HUES64 (cell line): ENCODE measurements around the gene FBXL15.
A peak's percentile ranks its signal among the peaks of the same experiment; 100 is the strongest.
"Not testable (repeated sequence)": the region's sequence is repeated elsewhere in the genome, so short reads cannot be mapped to it uniquely, and the experiment has no call there.

ENCODE experiments used
- H3K27ac ChIP-seq: 2 replicates; pipeline ENCODE4 v1.7.0; 2013; ENCODE audit warnings: low read depth, low read length, inconsistent platforms
- H3K27me3 ChIP-seq: 2 replicates; pipeline ENCODE4 v1.6.1; 2013; ENCODE audit warnings: mild to moderate bottlenecking, low read length; ENCODE audit not compliant: insufficient read depth
- H3K36me3 ChIP-seq: 2 replicates; pipeline ENCODE4 v1.6.1; 2013; ENCODE audit warnings: mild to moderate bottlenecking, low read length; ENCODE audit not compliant: insufficient read depth
- H3K4me1 ChIP-seq: 2 replicates; pipeline ENCODE4 v1.6.1; 2013; ENCODE audit warnings: mild to moderate bottlenecking, low read length, moderate library complexity; ENCODE audit not compliant: insufficient read depth
- H3K4me3 ChIP-seq: 2 replicates; pipeline ENCODE4 v1.5.1; 2013; ENCODE audit warnings: mild to moderate bottlenecking, low read length, moderate library complexity
- H3K9ac ChIP-seq: 2 replicates; pipeline ENCODE4 v1.6.1; 2013; ENCODE audit warnings: mild to moderate bottlenecking, low read depth, low read length
- H3K9me3 ChIP-seq: 2 replicates; pipeline ENCODE4 v1.6.1; 2013; ENCODE audit warnings: low read depth, low read length; ENCODE audit not compliant: insufficient read depth
- WGBS: fragments of 150-250, 120-280 bp; methylation state at CpG from one replicate; pipeline ENCODE4 v1.1.7; 2013; ENCODE audit warnings: missing lambda C conversion rate; 5-methylcytosine and 5-hydroxymethylcytosine counted together

The FBXL15 gene

GRCh38 chr10:102450374-102451104, 29.9 kb downstream of the FBXL15 start:
- Histone ChIP-seq H3K9ac (peak overlapping the region; percentile 74), H3K27ac (peak overlapping the region; percentile 65; the same call in 1 of the 2 replicates), H3K9me3 (no peaks in the 10 kb centered on the region), H3K4me1 (peaks cover 32% of the 10 kb centered on the region), H3K36me3 (peaks cover 19% of the 10 kb centered on the region), H3K27me3 (no peaks in the 10 kb centered on the region), H3K4me3 (peak overlapping the region; percentile 89)
- under 1% methylated on average over 104 of the region's 104 CpGs for WGBS

GRCh38 chr10:102451105-102451969, 30.7 kb downstream of the FBXL15 start, which contains the start of gene C10orf95:
Gene C10orf95 (minus strand): TSS chr10:102451543. CDS start chr10:102451093, 450 bp downstream.
- H3K27ac ChIP-seq, result no peak within 1 kb of the TSS

GRCh38 chr10:102452672-102453340, 32.2 kb downstream of the FBXL15 start:
- Histone ChIP-seq H3K4me1 (peaks cover 38% of the 10 kb centered on the region), H3K9ac (no peak overlapping the region), H3K27ac (no peak overlapping the region), H3K27me3 (no peaks in the 10 kb centered on the region), H3K9me3 (no peaks in the 10 kb centered on the region), H3K4me3 (no peak overlapping the region), H3K36me3 (peaks cover 29% of the 10 kb centered on the region)
- 79% methylated on average over 3 of the region's 3 CpGs for WGBS

More at GRCh38 chr10:102451105-102451969, 30.7 kb downstream of the FBXL15 start, which contains the start of gene C10orf95:
- peak within 1 kb of the TSS; percentile 74 for H3K9ac ChIP-seq
- H3K4me1 ChIP-seq, result peaks cover 38% of the 10 kb centered on the region
- peaks cover 25% of the 10 kb centered on the region for H3K36me3 ChIP-seq
- no peaks in the 10 kb centered on the region for H3K9me3 ChIP-seq
- peak within 1 kb of the TSS; percentile 89 for H3K4me3 ChIP-seq
- WGBS, result 33% methylated on average over 28 of the region's 28 CpGs
- H3K27me3 ChIP-seq, result no peaks in the 10 kb centered on the region

GRCh38 chr10:102453502-102453901, 32.9 kb downstream of the FBXL15 start:
- Histone ChIP-seq H3K4me3 (no peak overlapping the region), H3K4me1 (peaks cover 38% of the 10 kb centered on the region), H3K9me3 (no peaks in the 10 kb centered on the region), H3K27me3 (no peaks in the 10 kb centered on the region), H3K36me3 (peaks cover 29% of the 10 kb centered on the region), H3K27ac (no peak overlapping the region), H3K9ac (no peak overlapping the region)
- 84% methylated on average over 5 of the region's 5 CpGs for WGBS

GRCh38 chr10:102454662-102455487, 34.2 kb downstream of the FBXL15 start:
- not testable (repeated sequence) for H3K9ac ChIP-seq, H3K27me3 ChIP-seq, H3K9me3 ChIP-seq
- 58% methylated on average over 13 of the region's 13 CpGs for WGBS
- peaks cover 32% of the 10 kb centered on the region for H3K4me1 ChIP-seq
- H3K36me3 ChIP-seq, result peaks cover 29% of the 10 kb centered on the region
- 0 out of 2 replicates have a peak overlapping the region, but pooled peaks have one; percentile 14 for H3K4me3 ChIP-seq
- H3K27ac ChIP-seq, result peak overlapping the region; percentile 59; the same call in 1 of the 2 replicates

- Histone ChIP-seq H3K4me1 (peaks cover 32% of the 10 kb centered on the region), H3K36me3 (peaks cover 29% of the 10 kb centered on the region), H3K27me3 (no peaks in the 10 kb centered on the region), H3K27ac (peak overlapping the region; percentile 53; the same call in 1 of the 2 replicates), H3K9ac (no peak overlapping the region), H3K4me3 (no peak overlapping the region), H3K9me3 (no peaks in the 10 kb centered on the region)
- WGBS, result 70% methylated on average over 7 of the region's 7 CpGs
Measured at GRCh38 chr10:102455893-102456471, 35.3 kb downstream of the FBXL15 start.

- peaks cover 4% of the 10 kb centered on the region; the same call in 1 of the 2 replicates for H3K27me3 ChIP-seq
- H3K4me1 ChIP-seq, result peaks cover 32% of the 10 kb centered on the region
- no peak overlapping the region for H3K9ac ChIP-seq
- 93% methylated on average over 9 of the region's 9 CpGs for WGBS
- H3K9me3 ChIP-seq, result no peaks in the 10 kb centered on the region
- H3K36me3 ChIP-seq, result peaks cover 20% of the 10 kb centered on the region
- no peak overlapping the region for H3K4me3 ChIP-seq
- H3K27ac ChIP-seq, result no peak overlapping the region
Measured at GRCh38 chr10:102457591-102458150, 37.0 kb downstream of the FBXL15 start.

- peaks cover 33% of the 10 kb centered on the region for H3K4me1 ChIP-seq
- peaks cover 6% of the 10 kb centered on the region; the same call in 1 of the 2 replicates for H3K27me3 ChIP-seq
- H3K9me3 ChIP-seq, result no peaks in the 10 kb centered on the region
- H3K36me3 ChIP-seq, result peaks cover 14% of the 10 kb centered on the region
- H3K4me3 ChIP-seq, result no peak overlapping the region
- no peak overlapping the region for H3K27ac ChIP-seq
- H3K9ac ChIP-seq, result no peak overlapping the region
- WGBS, result 91% methylated on average over 4 of the region's 4 CpGs
Measured at GRCh38 chr10:102458656-102459055, 38.0 kb downstream of the FBXL15 start.

- H3K9ac ChIP-seq, result peak overlapping the region; percentile 60
- H3K4me1 ChIP-seq, result peaks cover 20% of the 10 kb centered on the region
- WGBS, result 51% methylated on average over 8 of the region's 8 CpGs
- H3K36me3 ChIP-seq, result 0 out of 2 replicates have a peak, but pooled peaks cover 8% of the 10 kb centered on the region
- peak overlapping the region; percentile 2; the same call in 1 of the 2 replicates for H3K27ac ChIP-seq
- peak overlapping the region; percentile 31 for H3K4me3 ChIP-seq
- H3K27me3 ChIP-seq, result peaks cover 6% of the 10 kb centered on the region; the same call in 1 of the 2 replicates
- no peaks in the 10 kb centered on the region for H3K9me3 ChIP-seq
Measured at GRCh38 chr10:102460836-102461186, 40.2 kb downstream of the FBXL15 start.
